Vagina (tissue), 2 donors: ENCODE results near the gene COMMD7.

Experiments
- CTCF ChIP-seq, 3 experiments: fragments of 450-650 bp in 2 of 3; fragments of 200-600 bp in 1 of 3; sonication (generic) in 1 of 3; IDR thresholded peaks; one replicate each; pipeline ENCODE4 v1.5.1; 2017 to 2019; ENCODE audit warnings: antibody characterized with exemption in 3 of 3, mild to moderate bottlenecking in 2 of 3, moderate library complexity in 2 of 3
- POLR2A ChIP-seq, 2 donors: fragments of 450-650 bp; IDR thresholded peaks; one replicate each; pipeline ENCODE4 v1.6.1; 2017; ENCODE audit warnings: antibody characterized with exemption in 2 of 2, mild to moderate bottlenecking in 2 of 2, moderate library complexity in 2 of 2

- TF ChIP-seq POLR2A (IDR thresholded peaks at IDR 0.05): no peak
- no peak for TF ChIP-seq CTCF (IDR thresholded peaks at IDR 0.05)
Observed at GRCh38 chr20:32761417-32761830, 18.2 kb upstream of the COMMD7 start.
